HG03342 (cell line): ENCODE data around the gene ZNF189.

Source experiments
- ATAC-seq: cut with Tn5 transposase; IDR thresholded peaks from one replicate; pipeline ENCODE4 v1.9.1; 2021; ENCODE audit warnings: mild to moderate bottlenecking, moderate library complexity; ENCODE audit not compliant: unreplicated experiment

ZNF189 gene

DNA sequence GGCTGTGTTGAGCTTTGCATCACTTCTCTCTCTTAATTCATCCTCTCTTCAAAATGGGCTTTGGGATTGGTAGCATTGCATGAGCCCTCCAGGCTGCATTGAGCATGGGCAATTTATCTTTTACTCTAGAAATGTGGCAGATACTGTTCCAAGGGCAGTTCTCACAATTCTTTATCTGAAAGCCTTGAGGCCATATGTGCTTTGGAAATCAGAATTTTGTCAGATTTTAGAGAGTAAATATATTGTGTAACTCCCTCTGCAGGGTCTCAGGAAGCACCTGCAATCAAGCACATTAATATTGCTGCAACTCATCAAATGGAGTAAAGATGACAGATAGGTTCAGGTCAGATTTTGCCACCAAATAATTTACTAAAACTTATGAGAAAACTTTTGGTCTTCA lies 19.3 kb downstream of the ZNF189 start:
- no peak for ATAC-seq

- no peak for ATAC-seq
Measured at GRCh38 chr9:101418518-101419430, 20.1 kb downstream of the ZNF189 start.

GRCh38 chr9:101419863-101420262 lies 21.2 kb downstream of the ZNF189 start:
- ATAC-seq: no peak

DNA sequence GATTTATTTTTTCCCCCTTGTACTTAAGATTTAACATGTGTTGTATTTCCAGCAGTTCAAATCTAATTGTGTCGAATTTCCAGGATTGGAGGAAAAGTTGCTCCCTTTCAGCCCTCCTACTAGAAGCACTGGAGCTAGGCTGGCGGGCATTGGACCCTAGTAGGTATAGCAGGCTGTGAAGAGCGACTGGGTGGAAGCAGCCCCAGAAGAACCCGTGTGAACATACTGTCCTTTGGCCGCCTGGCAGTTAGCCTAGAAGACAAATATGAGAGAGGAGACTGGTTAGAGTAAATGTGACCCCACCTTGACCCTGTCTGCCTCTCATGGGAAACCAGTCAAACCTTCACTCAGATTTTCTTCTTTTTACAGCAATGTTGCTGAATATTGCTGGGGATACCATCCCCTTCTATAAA lies 23.0 kb downstream of the ZNF189 start:
- no peak for ATAC-seq

DNA sequence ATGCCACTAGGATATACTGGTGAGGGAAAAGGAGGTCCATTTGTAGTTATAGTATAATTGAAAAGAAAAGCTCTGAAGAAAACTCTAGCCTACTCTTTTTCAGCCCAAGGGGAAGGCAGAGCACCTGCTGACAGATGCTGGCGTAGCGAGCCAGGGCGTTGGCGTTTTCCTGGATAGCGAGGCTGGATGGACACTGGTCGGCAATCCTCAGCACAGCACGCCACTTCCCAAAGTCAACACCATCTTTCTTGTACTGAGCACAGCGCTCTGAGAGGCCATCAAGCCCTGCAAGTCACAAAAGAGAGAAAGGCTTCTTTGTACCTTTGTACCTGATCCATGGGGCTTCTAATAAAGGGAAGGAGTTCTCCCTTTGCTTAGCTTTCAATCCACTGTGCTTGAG lies 28.7 kb downstream of the ZNF189 start:
- ATAC-seq: no peak

GRCh38 chr9:101427957-101428655 lies 29.5 kb downstream of the ZNF189 start:
- no peak for ATAC-seq

DNA sequence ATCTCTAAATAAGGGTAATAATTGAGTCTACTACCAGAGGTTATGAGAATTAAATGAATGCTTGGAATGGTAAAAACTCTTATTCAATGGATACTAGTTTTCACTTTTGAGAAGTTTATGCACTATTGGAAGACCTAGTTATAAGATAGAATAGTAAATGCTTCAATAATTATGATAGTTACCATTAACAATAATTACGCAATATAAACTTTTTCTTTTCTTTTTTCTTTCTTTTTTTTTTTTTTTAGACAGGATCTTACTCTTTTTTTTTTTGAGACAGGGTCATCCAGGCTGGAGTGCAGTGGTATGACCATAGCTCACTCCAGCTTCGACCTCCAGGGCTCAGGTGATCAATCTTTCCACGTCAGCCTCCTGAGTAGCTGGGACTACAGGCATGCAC lies 30.3 kb downstream of the ZNF189 start:
- no peak for ATAC-seq

DNA sequence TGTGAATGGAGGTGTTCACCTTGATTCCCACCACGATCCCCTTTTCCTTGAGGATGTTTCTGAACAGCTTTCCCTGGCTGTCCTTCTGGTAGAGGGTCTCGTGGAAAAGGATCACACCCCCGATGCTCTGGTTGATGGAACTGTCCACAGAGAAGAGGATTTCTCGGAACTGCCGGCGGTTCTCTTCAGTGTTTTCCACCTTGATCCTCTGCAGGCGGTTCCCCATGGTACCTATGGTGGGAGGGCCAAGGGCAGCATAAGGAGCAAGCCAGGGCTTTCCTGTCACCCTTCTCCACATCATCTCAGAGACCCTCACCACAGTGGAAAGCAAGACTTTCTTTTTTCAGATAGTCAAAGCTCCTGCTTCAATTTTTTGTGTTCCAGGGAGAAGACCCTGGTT lies 31.1 kb downstream of the ZNF189 start:
- ATAC-seq: no peak

GRCh38 chr9:101432171-101432570 lies 33.5 kb downstream of the ZNF189 start:
- no peak for ATAC-seq

DNA sequence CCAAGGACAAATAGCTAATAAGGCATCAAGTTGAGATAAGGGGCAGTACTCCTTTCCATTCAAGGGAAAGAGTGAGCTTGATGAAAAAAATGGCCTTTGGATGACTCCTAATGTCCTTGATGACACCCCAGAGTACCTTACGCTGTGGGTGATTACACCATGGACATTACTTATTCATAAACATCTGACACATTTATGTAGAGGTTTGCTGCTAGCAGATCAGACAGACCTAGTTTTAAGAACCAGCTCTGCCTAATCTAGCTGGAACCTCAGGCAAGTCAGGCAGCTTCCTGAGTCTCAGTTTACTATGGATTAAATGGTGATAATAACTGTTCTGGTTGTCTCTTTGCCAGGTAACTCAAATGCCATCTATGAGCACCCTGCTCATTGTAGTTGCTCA lies 34.1 kb downstream of the ZNF189 start:
- no peak for ATAC-seq

DNA sequence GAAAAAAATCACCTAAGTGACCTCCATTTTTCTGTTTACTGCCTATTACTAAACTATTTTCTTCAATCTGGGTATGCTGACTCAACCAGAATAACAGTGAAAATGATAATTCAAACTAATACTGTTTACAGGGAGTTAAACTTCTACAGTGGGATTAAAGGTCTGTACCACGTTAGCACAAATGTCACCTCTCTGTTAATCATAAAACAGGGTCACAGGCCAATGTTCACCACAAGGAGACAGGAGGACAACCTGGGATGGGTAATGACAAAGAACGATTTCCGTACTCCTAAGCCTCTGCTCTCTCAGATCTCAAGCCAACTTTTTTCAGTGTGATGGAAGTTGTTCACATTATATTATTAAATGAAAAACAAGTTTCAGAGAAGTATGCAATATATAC lies 34.6 kb downstream of the ZNF189 start:
- ATAC-seq: no peak

DNA sequence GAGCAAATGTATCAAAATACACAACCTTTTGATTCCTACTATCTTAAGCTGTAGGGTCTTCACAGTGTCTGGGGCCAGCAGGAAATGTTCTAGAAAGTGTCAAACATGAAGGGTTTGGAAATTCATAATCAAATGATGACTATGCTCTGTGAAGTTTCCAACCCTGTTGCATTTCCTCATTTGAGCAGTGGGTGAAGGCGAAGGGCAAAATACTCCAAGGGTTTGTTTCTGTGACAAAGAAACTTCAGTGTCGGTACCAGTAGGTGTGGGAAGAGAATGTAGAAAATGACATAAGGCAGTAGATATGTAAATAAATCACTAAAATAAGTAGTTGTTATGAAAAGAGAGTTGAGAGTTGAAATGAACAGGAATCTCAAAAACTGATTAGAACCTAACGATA lies 36.3 kb downstream of the ZNF189 start:
- ATAC-seq: no peak

DNA sequence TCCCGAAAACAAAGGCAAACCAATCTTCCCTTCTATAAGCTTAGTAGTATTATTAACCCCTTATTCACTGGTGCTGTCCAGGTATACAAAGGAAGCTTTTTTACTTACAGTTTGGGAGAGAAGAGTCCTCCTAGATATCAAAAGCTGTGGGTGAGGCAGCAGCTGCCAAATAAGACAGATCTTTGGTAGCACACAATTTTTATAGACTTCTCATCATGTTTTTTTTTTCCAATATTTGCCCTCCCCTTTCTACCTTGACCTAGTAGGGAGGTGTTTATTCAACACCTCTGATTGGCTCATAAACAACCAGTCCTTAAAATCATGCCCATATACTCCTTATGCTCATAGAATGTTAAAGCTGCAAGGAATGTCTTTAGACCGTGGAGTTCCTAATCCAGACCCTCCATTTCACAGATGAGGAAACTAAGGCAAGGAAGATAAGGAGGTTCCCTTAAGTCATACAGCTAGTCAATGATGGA lies 37.0 kb downstream of the ZNF189 start, which contains the start of gene ALDOB:
ALDOB (minus strand) TSS at position 174 of the 479 bp plus-strand sequence. CDS start 4,887 bp downstream, outside the sequence.
- no peak for ATAC-seq

- no peak for ATAC-seq
Measured at GRCh38 chr9:101437806-101438232, 39.2 kb downstream of the ZNF189 start.

DNA sequence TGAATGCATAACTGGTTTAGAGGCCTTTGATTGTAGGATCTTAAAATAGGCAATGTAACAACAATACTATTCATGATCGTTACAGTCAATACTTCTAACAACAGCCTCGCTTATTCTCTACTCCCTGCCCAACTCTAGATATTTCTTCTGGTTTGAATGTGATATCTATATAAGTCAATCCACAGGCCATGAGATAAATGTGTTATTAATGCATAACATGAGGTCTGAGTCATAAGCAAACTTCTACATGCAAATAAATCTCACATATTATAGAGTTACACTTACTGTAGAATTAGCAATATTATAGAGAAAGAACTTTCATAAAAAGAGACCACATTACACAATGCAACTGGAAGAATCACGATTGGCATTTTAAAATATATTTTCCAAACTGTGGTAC lies 39.9 kb downstream of the ZNF189 start:
- no peak for ATAC-seq

DNA sequence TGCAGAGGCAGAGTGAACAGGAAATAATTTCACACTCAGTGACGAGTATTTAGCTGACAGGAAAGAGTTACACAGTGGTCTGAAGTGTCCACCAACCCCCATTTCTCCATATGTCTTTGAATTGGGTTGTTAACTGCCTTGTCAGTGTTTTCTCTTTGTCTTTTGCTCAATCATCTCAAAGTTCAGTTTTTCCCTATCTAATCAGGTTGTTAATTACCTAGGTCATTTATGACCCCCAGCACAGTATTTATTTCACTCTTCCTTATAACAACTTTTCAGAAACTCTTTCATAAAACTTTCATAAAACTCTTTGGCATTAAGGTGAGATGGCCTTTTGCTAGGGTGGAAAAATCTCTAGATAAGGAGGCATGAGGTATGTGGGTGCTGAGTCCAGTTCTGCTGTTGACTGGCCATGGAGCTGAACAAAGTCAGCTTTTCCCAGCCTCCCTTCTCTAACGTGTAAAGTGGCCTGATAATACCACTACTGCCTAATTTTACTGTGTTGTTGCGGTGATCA lies 42.1 kb downstream of the ZNF189 start:
- ATAC-seq: no peak

- no peak for ATAC-seq
Measured at GRCh38 chr9:101442318-101442717, 43.7 kb downstream of the ZNF189 start.

DNA sequence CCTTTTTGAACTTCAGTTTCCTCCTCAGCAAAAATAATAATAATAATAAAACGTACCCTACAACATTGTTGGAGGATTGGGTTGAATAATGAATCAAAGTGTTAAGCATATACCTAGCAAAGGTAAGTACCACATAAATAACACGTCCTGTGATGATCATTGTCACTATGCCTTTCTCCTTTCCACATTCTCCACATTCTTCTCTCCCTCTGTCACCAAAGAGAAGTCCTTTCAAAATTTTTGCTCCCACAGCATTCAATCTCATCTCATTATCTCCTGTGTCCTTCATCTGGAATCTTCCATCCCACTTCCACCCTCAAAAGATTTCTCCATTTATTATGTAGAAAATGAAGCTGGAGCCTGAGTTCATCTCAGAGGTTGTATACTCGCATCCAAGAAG lies 44.1 kb downstream of the ZNF189 start:
- no peak for ATAC-seq

GRCh38 chr9:101443364-101443771 lies 44.7 kb downstream of the ZNF189 start:
- ATAC-seq: no peak

GRCh38 chr9:101445353-101446029 lies 46.8 kb downstream of the ZNF189 start:
- no peak for ATAC-seq

GRCh38 chr9:101446732-101447131 lies 48.1 kb downstream of the ZNF189 start:
- no peak for ATAC-seq
